ENCODE data around the gene SYNGR2. TPM values are rescaled to one million over a fixed set of nuclear protein-coding genes. Genes with fewer than 3 reads are reported as not detected.

The SYNGR2 gene
- total RNA-seq, 1 experiment from 2014 or later, result 169 TPM

DNA sequence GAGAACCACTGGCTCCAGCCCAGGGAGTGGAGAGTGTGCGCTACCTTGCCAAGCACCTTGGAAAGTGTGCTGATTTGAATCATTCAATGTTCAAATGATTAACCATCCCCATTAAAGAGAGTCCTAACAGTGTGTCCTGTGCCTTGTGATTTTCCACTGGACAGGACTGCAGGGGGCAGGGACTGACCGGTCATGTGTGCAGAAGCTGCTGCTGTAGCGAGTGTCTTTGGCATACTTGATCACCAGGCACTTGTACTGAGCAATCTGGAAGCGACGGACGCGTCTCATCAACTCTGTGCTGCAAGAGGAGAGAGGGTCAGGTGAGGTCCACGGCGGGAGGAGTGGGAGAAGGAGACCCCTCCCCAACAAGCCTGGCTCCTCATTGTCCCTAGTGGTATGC, 16.5 kb downstream of the SYNGR2 start:
- no TSS peak for BruUV-seq (replicated peaks)
- Mint-ChIP-seq H3K27ac (ENCODE audit: unreplicated experiment) (peak overlapping the region; percentile 70), H3K4me3 (ENCODE audit: unreplicated experiment) (peak overlapping the region; percentile 72), H3K27me3 (ENCODE audit: insufficient read depth, unreplicated experiment) (no peaks in the 10 kb centered on the region), H3K9me3 (ENCODE audit: unreplicated experiment) (no peaks in the 10 kb centered on the region), H3K36me3 (ENCODE audit: insufficient read depth, unreplicated experiment) (peaks cover 80% of the 10 kb centered on the region), H3K4me1 (ENCODE audit: low read depth, unreplicated experiment) (peaks cover 22% of the 10 kb centered on the region)
- Histone ChIP-seq H3K27me3 (replicated peaks; ENCODE audit: control insufficient read depth, insufficient read depth, low read length) (no peaks in the 10 kb centered on the region), H3K36me3 (ENCODE audit: control insufficient read depth, insufficient read depth, low read length) (no peaks in the 10 kb centered on the region; the same call in 1 of the 2 replicates), H3K4me1 (peaks cover 15% of the 10 kb centered on the region), H3K4me3 (ENCODE audit: low read depth, low read length) (no peak overlapping the region), H3K9me3 (no peaks in the 10 kb centered on the region)
- TF ChIP-seq, protein P1, sequence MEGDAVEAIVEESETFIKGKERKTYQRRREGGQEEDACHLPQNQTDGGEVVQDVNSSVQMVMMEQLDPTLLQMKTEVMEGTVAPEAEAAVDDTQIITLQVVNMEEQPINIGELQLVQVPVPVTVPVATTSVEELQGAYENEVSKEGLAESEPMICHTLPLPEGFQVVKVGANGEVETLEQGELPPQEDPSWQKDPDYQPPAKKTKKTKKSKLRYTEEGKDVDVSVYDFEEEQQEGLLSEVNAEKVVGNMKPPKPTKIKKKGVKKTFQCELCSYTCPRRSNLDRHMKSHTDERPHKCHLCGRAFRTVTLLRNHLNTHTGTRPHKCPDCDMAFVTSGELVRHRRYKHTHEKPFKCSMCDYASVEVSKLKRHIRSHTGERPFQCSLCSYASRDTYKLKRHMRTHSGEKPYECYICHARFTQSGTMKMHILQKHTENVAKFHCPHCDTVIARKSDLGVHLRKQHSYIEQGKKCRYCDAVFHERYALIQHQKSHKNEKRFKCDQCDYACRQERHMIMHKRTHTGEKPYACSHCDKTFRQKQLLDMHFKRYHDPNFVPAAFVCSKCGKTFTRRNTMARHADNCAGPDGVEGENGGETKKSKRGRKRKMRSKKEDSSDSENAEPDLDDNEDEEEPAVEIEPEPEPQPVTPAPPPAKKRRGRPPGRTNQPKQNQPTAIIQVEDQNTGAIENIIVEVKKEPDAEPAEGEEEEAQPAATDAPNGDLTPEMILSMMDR (IDR thresholded peaks at IDR 0.05; ENCODE audit: insufficient read depth in 1 of 2, low read depth in 1 of 2, low read length in 1 of 2, severe bottlenecking in 1 of 2, unreplicated experiment in 1 of 2), result no peak
- intact Hi-C loops (cut with micrococcal nuclease; ENCODE audit: unreplicated experiment), result loop anchor here (5.0 kb wide), 2 partner anchors 58 to 237 kb away; partner anchors contain the start of gene TMC6
- DNase-seq, result no peak
- ChIA-PET CTCF (interaction anchor here (2.8 kb wide), 1 partner anchor 14 kb away, joined by 17 read pairs; no protein-coding TSS in a partner anchor), POLR2A (interaction anchor here (3.1 kb wide), 1 partner anchor 16 kb away, joined by 12 read pairs; the partner anchor contains the start of gene SYNGR2)

DNA sequence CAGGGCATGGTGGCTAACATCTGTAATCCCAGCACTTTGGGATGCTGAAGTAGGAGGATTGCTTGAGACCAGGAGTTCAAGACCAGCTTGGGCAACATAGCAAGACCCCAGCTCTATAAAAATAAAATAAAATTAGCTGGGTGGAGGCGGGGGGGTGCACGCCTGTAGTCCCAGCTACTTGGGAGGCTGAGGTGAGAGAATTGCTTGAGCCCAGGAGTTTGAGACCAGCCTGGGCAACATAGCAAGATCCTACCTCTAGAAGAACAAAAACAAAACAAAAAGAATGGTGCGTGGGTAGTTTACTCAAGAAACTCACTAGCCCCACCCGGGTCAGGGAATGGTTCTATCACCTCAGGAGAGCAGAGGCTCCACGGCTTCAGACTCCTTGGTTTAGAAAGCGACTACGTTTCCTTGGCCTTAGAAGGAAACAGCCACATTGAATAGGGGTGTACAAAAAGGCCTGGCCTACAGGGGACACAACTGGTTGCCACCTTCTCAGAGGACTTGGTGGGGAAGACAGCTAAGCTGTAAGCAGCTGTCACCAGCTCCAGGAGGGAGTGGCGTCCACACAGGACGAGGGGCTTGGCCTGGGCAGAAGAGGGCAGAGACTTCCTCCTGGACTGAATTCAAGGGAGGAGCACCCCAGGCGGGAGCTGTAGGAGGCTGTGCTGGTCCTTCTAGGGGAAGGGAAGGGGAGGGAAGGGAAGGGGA, 17.8 kb downstream of the SYNGR2 start:
- H3K4me3 Mint-ChIP-seq (ENCODE audit: unreplicated experiment), result peak overlapping the region; percentile 72
- no peak for DNase-seq
- Histone ChIP-seq H3K36me3 (ENCODE audit: control insufficient read depth, insufficient read depth, low read length) (no peaks in the 10 kb centered on the region; the same call in 1 of the 2 replicates), H3K27me3 (replicated peaks; ENCODE audit: control insufficient read depth, insufficient read depth, low read length) (no peaks in the 10 kb centered on the region), H3K4me1 (peaks cover 15% of the 10 kb centered on the region), H3K9me3 (no peaks in the 10 kb centered on the region), H3K4me3 (ENCODE audit: low read depth, low read length) (peak overlapping the region; percentile 87)
- intact Hi-C loops (cut with micrococcal nuclease; ENCODE audit: unreplicated experiment), result loop anchor here (2.0 to 5.0 kb wide), 3 partner anchors 17 to 236 kb away; partner anchors contain the start of genes SYNGR2 and TMC6
- BruUV-seq (replicated peaks), result TSS peak; percentile 25
- ChIA-PET POLR2A (interaction anchor here (0.5 to 3.1 kb wide), 19 partner anchors 8 to 235 kb away, joined by 3 to 16 read pairs (median 5); partner anchors contain the start of gene SYNGR2), CTCF (interaction anchor here (0.6 to 2.8 kb wide), 15 partner anchors 9 to 235 kb away, joined by 3 to 17 read pairs (median 6); partner anchors contain the start of gene BIRC5)
- TF ChIP-seq, protein P1 (IDR thresholded peaks at IDR 0.05; ENCODE audit: insufficient read depth in 1 of 2, low read depth in 1 of 2, low read length in 1 of 2, severe bottlenecking in 1 of 2, unreplicated experiment in 1 of 2), result no peak
- H3K4me1 Mint-ChIP-seq (ENCODE audit: low read depth, unreplicated experiment), result peaks cover 22% of the 10 kb centered on the region
- no peaks in the 10 kb centered on the region for H3K27me3 Mint-ChIP-seq (ENCODE audit: insufficient read depth, unreplicated experiment)
- no peaks in the 10 kb centered on the region for H3K9me3 Mint-ChIP-seq (ENCODE audit: unreplicated experiment)
- peak overlapping the region; percentile 75 for H3K27ac Mint-ChIP-seq (ENCODE audit: unreplicated experiment)
- peaks cover 80% of the 10 kb centered on the region for H3K36me3 Mint-ChIP-seq (ENCODE audit: insufficient read depth, unreplicated experiment)
